Chondrocyte (in vitro differentiated cells): ENCODE data around the gene FGF7. TPM values are rescaled to one million over a fixed set of nuclear protein-coding genes. Genes with fewer than 3 reads are reported as not detected.

Source experiments
- DNase-seq: peaks from one replicate; pipeline ENCODE4 v3.0.0; 2021; ENCODE audit warnings: mixed read lengths, low spot score
- H3K27ac Mint-ChIP-seq: one replicate; pipeline ENCODE4 v1.8.0; 2021; ENCODE audit warnings: mild to moderate bottlenecking, moderate library complexity, mixed read lengths; ENCODE audit not compliant: unreplicated experiment
- H3K27me3 Mint-ChIP-seq: 2 replicates; pipeline ENCODE4 v1.8.0; 2021; ENCODE audit warnings: low read depth, mixed read lengths
- H3K36me3 Mint-ChIP-seq: 2 replicates; pipeline ENCODE4 v1.8.0; 2021; ENCODE audit warnings: low read depth, mixed read lengths
- H3K4me1 Mint-ChIP-seq: 2 replicates; pipeline ENCODE4 v1.8.0; 2021; ENCODE audit warnings: low read depth, mild to moderate bottlenecking, mixed read lengths
- H3K4me3 Mint-ChIP-seq: one replicate; pipeline ENCODE4 v1.8.0; 2021; ENCODE audit warnings: mild to moderate bottlenecking, moderate library complexity, mixed read lengths; ENCODE audit not compliant: unreplicated experiment
- H3K9me3 Mint-ChIP-seq: 2 replicates; pipeline ENCODE4 v1.8.0; 2021; ENCODE audit warnings: low read depth, mixed read lengths
- CTCF ChIP-seq: fragments of 200-600 bp; sonication (generic); IDR thresholded peaks from 2 replicates; pipeline ENCODE4 v1.5.0; 2021; ENCODE audit warnings: antibody characterized with exemption, mild to moderate bottlenecking, moderate library complexity
- total RNA-seq: library from RNA; stranded (reverse); gene quantifications from 3 replicates; pipeline ENCODE4 v1.2.1, GENCODE V29; 2021

FGF7 gene
- total RNA-seq, 1 donor from 2014 or later: not detected

- Mint-ChIP-seq H3K4me1 (peaks cover 5% of the 10 kb centered on the region), H3K27ac (no peak overlapping the region), H3K27me3 (no peaks in the 10 kb centered on the region), H3K9me3 (no peaks in the 10 kb centered on the region), H3K36me3 (no peaks in the 10 kb centered on the region), H3K4me3 (no peak overlapping the region)
- no peak for DNase-seq
- TF ChIP-seq CTCF: no peak
Observed at GRCh38 chr15:49424954-49425353, 1.9 kb downstream of the FGF7 start.

GRCh38 chr15:49427372-49427771, 4.3 kb downstream of the FGF7 start:
- no peaks in the 10 kb centered on the region for H3K36me3 Mint-ChIP-seq
- no peak for TF ChIP-seq CTCF
- H3K4me1 Mint-ChIP-seq: no peaks in the 10 kb centered on the region
- H3K27ac Mint-ChIP-seq: no peak overlapping the region
- no peak for DNase-seq
- H3K4me3 Mint-ChIP-seq: no peak overlapping the region
- no peaks in the 10 kb centered on the region for H3K27me3 Mint-ChIP-seq
- H3K9me3 Mint-ChIP-seq: no peaks in the 10 kb centered on the region

- no peaks in the 10 kb centered on the region for H3K36me3 Mint-ChIP-seq
- H3K4me1 Mint-ChIP-seq: no peaks in the 10 kb centered on the region
- no peak overlapping the region for H3K27ac Mint-ChIP-seq
- H3K27me3 Mint-ChIP-seq: no peaks in the 10 kb centered on the region
- DNase-seq: no peak
- H3K9me3 Mint-ChIP-seq: no peaks in the 10 kb centered on the region
- no peak for TF ChIP-seq CTCF
- H3K4me3 Mint-ChIP-seq: no peak overlapping the region
Observed at GRCh38 chr15:49428409-49429095, 5.5 kb downstream of the FGF7 start.

GRCh38 chr15:49430046-49430445, 7.0 kb downstream of the FGF7 start:
- no peaks in the 10 kb centered on the region for H3K4me1 Mint-ChIP-seq
- H3K4me3 Mint-ChIP-seq: no peak overlapping the region
- no peaks in the 10 kb centered on the region for H3K36me3 Mint-ChIP-seq
- no peak for DNase-seq
- TF ChIP-seq CTCF: no peak
- H3K27ac Mint-ChIP-seq: no peak overlapping the region
- H3K27me3 Mint-ChIP-seq: no peaks in the 10 kb centered on the region
- H3K9me3 Mint-ChIP-seq: no peaks in the 10 kb centered on the region

GRCh38 chr15:49435174-49435573, 12.1 kb downstream of the FGF7 start:
- Mint-ChIP-seq H3K4me3 (no peak overlapping the region), H3K27ac (no peak overlapping the region), H3K4me1 (peaks cover 38% of the 10 kb centered on the region), H3K9me3 (no peaks in the 10 kb centered on the region), H3K36me3 (no peaks in the 10 kb centered on the region), H3K27me3 (no peaks in the 10 kb centered on the region)
- no peak for DNase-seq
- no peak for TF ChIP-seq CTCF
